GM18858 (cell line): ENCODE results near the gene TMEM59.
A peak's percentile ranks its signal among the peaks of the same experiment; 100 is the strongest.
"Not testable (repeated sequence)": the region's sequence is repeated elsewhere in the genome, so short reads cannot be mapped to it uniquely, and the experiment has no call there.

Source experiments
- ATAC-seq: cut with Tn5 transposase; IDR thresholded peaks from one replicate; pipeline ENCODE4 v1.9.1; 2021; ENCODE audit not compliant: unreplicated experiment

The TMEM59 gene

DNA sequence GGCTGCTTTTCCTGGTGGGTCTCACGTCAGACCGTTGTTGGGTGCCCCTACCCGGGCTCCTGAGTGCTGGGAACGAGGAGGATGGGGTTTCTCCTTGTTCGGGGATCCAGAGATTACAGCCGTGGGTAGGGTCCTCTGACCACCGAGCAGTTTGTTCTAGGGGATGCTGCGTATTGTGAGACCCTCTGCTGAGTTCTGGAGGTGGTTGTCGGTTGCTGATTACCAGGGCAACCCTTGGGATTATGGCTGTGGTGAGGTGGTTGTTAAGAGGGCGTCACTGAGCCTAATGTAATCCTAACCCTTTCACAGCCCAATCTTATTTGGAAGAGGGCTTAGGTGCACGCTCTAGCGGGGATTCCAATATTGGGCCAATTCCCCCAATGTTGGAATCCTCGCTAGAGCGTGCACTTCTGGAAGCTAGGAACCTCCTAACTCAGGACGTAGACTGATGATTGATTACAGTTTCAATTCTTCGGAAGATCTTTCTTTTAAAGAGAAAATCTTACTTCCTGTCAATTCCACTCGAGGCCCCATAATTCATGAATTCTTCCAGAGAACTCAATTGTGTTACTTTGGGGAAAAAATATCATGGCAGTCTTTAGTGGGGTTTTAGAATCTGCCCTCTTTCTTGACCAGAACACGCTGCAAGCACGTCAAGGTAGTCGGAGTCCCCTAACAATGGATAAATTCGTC lies 887 bp upstream of the TMEM59 start:
- no peak for ATAC-seq

DNA sequence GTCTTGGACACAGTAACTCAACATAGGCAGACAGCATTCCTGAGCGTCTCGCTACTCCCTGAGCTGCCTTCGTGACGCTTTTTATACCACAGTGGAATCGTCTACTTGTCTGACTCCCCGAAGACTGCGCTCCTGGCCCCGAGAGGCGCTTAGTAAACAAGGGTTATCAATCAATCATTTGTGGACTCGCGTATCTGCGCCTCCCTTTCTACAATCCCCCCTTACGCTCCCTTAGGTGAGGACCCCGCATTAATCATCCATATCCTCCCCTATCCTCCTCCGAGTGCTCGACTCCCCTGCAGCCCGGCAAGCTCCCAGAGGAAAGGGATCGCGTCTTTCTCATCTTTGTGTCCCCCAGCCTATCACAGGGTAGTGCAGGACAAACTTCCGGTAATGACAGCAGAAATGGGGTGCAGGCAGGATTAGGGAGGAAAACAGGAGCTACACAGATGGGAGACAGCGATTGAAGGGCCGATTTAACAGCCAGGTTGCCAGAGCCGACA lies 522 bp downstream of the TMEM59 start:
- peak; percentile 2 for ATAC-seq

DNA sequence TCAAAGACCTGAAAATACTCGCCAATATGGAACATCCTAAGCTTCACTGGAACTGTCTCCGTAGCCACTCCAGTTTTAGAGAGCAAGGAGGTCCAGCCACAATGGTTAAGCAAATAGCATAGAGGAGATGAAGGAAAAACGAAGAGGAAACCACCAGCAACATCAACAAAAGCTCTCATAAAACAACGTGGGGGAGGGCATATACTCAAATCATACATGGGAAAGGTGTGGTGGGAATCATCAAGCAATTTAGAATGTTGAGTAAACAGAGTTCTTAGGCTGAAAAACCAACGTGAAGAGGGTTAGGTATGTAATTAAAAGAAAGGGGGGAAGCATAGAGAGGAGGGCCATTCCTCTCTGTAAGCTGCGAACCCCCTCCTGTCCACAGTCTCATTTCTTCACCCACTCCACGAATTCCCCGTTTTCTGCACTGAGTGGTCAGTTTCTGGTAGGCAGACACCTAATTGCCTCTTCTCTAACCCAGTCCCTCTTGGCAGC lies 1.0 kb downstream of the TMEM59 start:
- no peak for ATAC-seq

DNA sequence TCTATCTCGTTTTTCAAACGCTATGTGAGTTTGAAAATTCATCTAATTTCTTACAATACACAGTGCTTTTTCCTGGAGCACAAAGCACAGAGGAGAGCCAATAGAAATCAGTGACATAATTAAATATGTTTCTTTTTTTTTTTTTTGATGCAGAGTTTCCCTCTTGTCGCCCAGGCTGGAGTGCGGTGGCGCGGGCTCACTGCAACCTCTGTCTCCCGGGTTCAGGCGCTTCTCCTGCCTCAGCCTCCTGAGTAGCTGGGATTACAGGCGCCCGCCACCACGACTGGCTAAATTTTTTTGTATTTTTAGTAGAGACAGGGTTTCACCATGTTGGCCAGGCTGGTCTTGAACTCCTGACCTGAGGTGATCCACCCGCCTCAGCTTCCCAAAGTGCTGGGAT lies 2.6 kb downstream of the TMEM59 start:
- ATAC-seq: not testable (repeated sequence)

DNA sequence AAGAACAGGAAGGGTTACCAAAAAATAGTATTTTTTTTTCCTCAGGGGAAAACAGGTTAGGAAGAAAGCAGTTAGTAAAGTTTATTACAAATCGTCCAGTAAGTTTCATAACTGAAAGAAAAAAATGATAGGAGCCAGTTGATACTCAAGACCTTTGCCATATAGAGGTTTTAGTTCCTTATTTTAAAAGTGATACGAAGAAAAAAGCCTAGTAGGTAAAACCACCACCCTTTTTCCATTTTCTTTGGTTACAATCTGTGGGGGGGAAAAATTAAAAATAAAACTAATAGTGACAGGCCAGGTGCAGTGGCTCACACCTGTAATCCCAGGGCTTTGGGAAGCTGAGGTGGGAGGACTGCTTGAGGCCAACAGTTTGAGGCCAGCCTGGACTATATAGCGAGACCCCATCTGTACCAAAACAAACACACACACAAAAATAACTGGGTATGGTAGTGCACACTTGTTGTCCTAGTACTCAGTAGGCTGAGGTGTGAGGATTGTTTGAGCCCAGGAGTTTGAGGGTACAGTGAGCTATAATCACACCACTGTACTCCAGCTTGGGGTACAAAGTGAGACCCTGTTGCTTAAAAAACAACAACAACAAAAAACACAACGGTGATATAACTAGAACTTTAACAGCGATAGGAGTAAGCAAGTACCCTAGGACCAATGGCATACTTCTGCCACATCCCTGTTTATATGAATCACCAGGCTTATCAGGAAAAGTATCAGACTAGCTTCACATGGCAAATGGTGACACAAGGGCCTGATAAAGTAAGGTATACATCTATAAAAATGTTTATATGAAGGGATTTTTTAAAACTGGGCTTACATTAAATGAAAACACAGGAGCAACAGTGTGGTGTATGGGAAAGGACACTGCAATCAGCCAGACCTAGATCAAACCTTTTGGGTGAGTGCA lies 5.4 kb downstream of the TMEM59 start:
- ATAC-seq: no peak

GRCh38 chr1:54046671-54047383 lies 6.2 kb downstream of the TMEM59 start:
- ATAC-seq: no peak

DNA sequence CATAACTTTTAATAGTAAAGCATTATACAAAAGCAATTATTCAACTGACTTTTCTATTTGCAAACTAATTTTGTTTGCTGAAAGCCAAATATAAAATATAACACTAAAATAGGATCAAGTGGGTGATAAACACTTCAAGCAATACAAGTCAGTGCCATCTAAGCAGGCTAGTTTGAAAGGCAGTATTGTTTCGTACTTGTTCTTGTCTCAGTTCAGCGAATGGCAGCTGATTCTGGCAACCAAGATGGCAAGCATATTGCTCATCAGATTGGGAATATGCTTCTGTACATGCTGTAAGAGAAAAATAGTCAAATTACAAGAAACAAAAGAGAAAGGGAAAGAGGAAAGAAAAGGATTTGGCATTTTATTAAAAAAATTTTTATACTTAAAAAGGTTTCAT lies 7.5 kb downstream of the TMEM59 start:
- ATAC-seq: no peak

GRCh38 chr1:54041806-54042205 lies 11.2 kb downstream of the TMEM59 start:
- ATAC-seq: no peak

DNA sequence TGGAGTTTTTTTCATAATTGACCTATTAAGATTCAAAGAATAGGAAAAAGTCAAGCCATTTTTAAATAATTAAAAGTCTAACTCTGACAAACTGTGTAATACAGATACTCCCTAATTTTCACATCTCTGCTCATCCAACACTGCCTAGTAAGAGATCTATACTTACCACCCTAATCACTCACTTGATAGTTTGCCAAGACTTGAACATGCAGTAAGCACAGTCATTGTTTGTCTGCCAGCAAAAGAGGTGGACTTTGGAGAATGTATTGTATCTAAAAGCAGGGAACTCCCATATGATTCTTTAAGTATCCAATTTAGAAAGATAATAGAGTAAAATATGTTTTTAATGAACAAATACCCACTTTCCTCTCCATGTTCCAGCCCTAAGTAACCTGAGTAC lies 15.5 kb downstream of the TMEM59 start:
- ATAC-seq: no peak

DNA sequence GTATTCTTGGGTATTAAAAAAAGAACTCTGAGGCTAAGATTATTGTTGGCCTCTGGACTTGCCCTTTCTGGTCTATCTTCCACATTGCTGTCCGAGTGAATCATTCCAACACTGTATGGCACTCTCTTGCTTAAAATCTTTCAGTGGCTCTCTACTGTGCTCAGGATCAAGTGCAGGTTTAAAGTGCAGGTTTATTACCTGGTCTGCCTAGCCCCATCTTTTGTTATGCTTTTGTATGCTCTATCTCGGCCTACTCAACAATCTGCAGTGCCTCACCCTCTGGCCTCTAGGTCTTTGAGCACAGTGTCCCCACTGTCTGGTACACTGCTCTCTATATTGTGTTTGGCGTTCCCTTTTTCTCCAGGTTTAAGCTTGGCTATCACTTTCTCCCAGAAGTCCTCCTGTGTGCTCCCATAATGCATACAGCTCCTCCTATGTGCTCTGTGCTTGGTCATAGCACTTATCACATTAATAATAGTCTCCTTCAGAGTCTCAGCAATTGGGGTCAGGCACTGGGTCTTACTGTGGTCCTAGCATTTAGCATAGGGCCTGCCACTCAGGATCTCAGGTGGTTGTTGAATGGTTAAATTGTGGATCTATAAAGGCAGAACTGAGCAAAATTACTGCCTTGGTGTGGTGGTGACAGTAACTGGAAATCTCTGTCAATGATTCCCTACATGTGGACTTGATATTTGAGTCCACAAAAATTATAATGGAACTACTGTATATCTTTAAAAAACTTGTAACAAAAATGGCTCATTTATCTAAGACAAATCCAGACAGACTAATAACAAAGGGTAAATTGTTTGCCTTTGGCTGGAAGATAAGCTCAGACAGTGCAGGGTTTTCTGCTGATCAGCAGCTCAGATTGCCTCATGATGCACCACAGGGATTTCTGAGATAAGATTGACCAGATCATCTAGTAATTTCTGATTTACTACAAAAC lies 24.4 kb downstream of the TMEM59 start:
- no peak for ATAC-seq

DNA sequence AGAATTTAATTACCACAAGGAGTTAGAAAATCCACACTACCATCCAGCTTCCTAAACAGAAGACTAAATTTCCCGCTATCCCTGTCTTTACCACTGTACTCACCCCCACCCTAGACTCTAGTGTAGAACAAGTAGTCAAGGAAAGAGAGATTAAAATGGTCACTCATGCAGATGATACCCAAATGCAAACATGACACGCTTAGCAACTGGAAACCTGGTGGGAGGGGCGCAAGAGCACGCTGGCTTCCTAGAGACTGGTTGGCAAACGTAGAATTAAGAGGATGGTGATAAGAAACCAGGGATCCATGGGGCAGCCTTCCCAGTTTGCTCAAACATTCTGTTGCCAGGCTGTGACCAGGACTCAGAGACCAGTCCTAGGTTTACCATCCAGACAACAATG lies 25.2 kb downstream of the TMEM59 start:
- ATAC-seq: no peak

DNA sequence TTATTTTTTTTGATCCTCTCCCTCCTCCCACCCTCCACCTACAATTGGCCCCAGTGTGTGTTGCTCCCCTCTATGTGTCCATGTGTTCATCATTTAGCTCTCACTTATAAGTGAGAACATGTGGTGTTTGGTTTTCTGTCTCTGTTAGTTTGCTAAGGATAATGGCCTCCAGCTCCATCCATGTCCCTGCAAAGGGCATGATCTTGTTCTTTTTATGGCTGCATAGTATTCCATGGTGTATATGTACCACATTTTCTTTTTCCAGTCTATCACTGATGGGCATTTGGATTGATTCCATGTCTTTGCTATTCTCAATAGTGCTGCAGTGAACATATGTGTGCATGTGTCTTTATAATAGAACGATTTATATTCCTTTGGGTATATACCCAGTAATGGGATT lies 28.2 kb downstream of the TMEM59 start:
- not testable (repeated sequence) for ATAC-seq

GRCh38 chr1:54024358-54024757 lies 28.6 kb downstream of the TMEM59 start:
- ATAC-seq: no peak

DNA sequence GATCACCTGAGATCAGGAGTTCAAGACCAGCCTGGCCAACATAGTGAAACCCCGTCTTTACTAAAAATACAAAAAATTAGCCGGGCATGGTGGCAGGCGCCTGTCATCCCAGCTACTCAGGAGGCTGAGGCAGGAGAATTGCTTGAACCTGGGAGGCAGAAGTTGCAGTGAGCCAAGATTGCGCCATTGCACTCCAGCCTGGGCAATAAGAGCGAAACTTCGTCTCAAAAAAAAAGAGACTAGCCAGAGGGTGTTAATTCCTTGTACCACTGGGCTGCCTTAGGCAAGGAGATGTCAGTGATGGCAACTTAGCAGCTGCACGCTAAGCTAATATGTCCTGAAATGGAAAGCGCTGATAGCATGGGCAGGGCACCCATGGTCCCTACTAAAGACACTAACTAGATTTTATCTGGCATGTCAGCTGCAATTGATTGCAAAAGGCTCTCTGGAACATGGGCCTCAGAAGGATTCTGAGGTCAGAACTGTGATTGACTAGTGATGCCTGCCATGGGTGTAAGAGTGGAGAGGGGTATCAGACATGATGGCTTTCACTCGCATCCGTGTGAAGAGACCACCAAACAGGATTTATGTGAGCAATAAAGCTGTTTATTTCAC lies 33.3 kb downstream of the TMEM59 start:
- not testable (repeated sequence) for ATAC-seq

DNA sequence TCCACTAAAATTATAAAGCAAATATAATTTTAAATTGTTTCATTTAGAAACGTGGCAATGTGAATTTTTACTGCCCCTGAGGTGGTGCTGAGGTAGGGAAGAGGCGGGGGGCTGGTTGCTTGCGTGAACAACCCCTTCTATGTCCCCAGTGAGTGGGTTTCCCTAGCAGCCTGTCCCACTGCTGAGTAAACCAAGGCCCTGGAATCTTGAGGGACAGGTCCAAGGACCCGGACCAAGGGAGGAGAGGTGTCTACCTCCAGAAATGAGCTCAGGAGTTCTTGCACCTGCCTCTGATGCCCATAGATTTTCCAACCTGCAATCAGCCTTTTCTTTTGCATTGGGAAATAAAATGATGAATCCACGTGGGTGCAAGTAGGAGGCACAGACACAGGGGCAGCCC lies 34.4 kb downstream of the TMEM59 start:
- no peak for ATAC-seq

DNA sequence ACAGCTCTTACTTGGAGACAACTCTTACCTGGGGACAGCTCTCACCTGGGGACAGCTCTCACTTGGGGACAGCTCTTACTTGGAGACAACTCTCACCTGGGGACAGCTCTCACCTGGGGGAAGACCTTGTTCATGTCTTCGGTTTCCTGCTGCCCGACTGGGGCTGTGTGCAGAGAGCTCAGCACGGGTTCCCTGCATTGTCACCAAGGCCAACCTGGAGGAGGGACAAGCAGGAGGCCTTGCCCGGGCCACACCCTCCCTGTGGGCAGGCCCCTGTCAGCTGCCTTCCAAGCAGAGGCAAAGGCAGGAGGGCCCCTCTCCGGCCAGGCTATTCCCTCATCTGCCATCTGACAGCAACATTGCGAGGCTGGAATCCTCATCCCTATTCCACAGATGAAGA lies 35.0 kb downstream of the TMEM59 start, which contains the start of gene LDLRAD1:
Gene LDLRAD1, minus strand, starts transcription at position 208 of the 400 bp plus-strand sequence. Its CDS starts 74 bp downstream, at position 134.
- ATAC-seq: no peak

DNA sequence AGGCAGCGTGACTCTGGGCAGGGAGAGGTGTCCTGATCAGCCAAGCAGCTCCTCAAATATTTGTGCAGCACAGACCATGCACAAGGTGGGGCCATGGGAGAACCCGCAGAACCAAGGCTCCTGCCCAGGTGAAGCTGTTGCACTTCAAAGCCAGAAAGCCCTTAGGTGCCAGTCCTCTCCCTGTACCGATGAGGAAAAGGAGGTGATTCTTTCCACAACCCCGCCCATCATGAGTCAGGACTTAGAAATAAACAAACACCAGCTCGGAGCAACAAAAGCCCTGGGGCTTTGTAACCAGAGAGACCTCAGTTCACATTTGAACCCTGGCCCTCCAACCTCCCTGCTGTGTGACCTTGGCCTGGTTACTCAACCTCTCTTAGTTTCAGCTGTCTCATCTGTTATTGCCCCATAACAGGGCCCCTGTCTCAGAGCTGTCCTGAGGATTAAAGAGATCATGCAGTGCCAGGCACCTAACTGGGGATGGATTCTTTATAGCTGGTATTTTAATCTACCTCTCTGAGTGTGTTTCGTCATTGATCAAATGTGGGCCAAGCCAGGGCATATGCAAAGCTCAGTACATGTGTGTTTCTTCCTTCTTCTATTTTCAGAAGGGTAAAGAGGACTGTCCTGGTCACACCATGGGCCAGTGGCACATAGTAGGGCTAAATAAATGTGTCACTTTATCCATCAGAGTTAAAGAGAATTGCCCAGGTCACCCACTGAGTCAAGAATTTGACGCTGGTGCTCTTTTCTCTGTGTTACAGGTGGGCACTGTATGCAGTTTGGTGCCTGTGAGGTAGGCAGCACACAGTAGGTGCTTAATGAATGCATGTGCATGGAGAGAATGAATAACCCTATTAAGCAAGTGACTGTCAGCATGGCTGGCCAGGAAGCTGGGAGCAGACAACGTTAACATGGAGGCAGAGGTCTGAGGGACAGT lies 36.4 kb downstream of the TMEM59 start:
- no peak for ATAC-seq

DNA sequence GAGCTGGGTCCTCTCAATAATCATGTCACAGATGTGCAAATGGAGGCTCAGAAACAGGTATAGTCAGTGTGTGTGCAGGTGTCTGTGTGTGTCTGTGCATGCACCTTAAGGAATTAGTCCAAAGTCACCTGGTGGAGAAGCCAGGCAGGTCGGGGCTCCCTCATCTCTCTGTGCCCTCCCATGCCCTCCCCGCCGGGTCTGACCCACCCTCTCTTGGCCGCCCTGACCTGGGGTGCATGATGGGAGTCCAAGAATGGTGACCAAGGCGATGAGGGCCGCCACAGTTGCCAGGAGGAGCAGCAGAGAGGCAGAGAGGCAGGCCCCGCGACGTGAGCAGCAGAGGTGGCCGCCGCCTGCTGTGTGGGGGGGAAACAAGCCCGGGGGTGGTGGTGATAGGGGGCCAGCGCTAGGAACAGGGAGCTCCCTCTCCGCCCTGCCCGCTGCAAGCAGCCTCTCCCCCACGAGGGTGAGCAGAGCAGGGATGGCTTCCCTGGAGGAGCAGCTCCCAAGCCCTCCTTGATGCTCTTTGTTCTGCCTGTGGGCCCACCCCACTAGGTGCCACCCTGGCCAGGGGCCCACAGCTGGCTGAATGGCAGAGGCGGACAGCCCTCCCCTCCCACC lies 38.9 kb downstream of the TMEM59 start:
- no peak for ATAC-seq
